Measurements from ENCODE around the gene BMP7.
A peak's percentile ranks its signal among the peaks of the same experiment; 100 is the strongest.

Gene BMP7

GRCh38 chr20:57130160-57130772, 136.2 kb downstream of the BMP7 start:
- DNase-seq = no peak

GRCh38 chr20:57129303-57129702, 137.1 kb downstream of the BMP7 start:
- DNase-seq = no peak

GRCh38 chr20:57128044-57128757, 138.2 kb downstream of the BMP7 start:
- DNase-seq = peak in 17 of 56 donors; percentile 4 to 50 (median 22)

DNA sequence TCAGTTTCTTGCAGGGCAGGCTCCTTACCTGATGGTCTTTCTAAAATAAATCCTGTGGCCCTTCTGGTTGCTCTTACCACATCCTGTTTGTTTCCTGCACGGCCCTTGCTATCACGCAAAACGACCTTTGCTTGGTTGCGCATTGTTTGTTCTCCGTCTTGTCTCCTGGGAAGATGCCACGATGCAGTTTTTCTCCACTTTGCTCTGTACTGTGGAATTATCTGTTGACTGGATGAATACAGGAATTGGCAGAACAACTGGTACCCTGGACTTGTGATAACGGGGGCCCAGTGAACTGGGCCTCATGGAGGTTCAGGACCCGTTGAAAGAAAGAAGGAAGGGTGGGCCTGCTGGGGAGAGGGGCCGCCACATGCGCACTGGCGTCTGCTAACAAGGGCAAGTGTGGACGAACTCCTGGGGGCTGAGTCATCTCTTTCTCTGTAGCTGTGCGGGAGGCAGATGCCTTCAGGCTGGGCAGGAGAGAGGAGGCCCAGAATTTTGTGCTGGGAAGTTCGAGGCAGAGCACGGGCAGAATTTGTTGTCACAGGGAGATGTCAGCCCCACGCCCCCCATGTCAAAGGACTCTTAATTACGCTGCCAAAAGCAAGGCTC, 139.9 kb downstream of the BMP7 start:
- no peak for DNase-seq

DNA sequence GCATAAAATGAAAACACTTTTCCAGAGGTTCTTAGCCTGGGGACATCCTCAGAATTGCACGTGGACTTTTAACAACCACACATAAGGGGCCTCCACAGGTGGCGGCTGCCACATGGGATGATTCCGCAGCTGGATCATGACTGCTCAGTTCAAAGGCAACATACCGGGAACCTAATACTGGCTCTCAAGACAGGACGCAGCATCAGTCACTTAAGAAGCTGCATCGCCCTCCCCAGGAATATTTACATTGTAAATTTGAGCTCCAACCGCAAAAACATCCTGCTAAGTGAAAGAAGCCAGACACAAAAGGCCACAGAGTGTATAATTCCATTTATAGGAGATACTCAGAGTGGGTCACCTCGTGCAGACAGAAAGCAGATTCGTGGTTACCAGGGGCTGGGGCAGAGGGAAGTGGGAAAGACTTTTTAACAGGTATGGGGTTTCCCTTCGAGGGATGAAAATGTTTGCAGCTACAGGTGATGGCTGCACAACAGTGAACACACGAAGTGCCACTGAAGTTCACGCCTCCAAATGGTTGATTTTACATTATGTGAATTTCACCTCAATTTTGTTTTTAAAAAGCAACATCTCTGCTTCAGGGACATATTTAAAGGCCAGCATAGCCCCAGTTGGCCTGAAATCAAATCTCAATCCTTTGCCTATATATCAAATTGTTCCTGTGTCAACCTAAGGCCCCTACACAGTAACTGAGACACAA, 141.5 kb downstream of the BMP7 start:
- DNase-seq = no peak

DNA sequence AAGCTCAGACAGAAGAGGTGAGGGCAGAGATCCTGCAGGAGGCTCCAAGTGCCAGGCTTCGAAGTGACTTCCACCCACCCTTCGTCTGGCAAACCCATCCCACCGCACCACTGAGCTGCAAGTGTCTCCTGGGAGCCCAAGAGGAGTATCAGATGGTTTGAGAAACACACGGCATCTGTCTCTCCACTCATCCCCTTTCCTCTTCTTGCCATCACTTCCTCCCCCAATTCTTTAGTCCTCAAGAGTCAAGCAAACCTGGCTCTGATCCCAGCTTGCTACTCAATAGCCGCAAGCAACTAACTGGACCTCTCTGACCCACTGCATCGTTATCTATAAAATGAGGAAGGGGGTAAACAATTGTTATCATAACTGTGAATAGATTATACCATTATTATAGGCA, 142.1 kb downstream of the BMP7 start:
- DNase-seq = no peak

DNA sequence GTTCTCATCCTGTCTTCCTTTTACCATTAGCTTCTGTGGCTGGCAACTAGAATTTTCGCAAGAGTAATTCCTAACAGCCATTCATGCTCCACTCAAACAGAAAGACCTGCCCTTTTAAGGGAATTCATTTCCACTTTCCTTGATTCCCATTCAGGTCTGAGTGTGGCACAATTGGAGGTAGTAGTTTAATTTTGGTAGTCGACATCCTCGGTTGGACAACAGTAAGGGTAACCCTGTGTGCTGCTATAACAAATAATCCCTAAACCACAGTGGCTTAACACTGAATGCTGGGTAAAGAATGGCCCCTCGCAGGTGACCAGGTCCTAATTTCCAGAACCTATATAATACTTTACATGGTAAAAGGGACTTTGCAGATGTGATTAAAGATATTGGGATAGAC, 142.9 kb downstream of the BMP7 start:
- DNase-seq = no peak

- no peak for DNase-seq
These were observed 143.6 kb downstream of the BMP7 start for GRCh38 chr20:57122536-57123489.

- no peak for DNase-seq
These were observed 147.5 kb downstream of the BMP7 start for GRCh38 chr20:57118964-57119363.
